Smooth muscle cell (in vitro differentiated cells): ENCODE data around the gene SCARB2. TPM values are rescaled to one million over a fixed set of nuclear protein-coding genes. Genes with fewer than 3 reads are reported as not detected.

Experiments
- DNase-seq: peaks from one replicate; lab custom pipeline; 2025; ENCODE audit not compliant: unreplicated experiment; lab: John Stamatoyannopoulos, UW
- H2AFZ ChIP-seq: fragments of 200-600 bp; sonication (generic); 2 replicates; pipeline ENCODE4 v1.6.0; 2016; ENCODE audit warnings: antibody characterized with exemption, low read depth, mild to moderate bottlenecking
- H3F3A ChIP-seq: fragments of 200-600 bp; sonication (generic); 2 replicates; pipeline ENCODE4 v1.6.0; 2017; ENCODE audit warnings: antibody characterized with exemption, low read depth
- H3K27ac ChIP-seq: fragments of 200-600 bp; sonication (generic); 2 replicates; pipeline ENCODE4 v1.5.1; 2016; ENCODE audit warnings: low read depth, mild to moderate bottlenecking
- H3K27me3 ChIP-seq: fragments of 200-600 bp; sonication (generic); 2 replicates; pipeline ENCODE4 v1.6.1; 2016; ENCODE audit warnings: low read depth, mild to moderate bottlenecking
- H3K36me3 ChIP-seq: fragments of 200-600 bp; sonication (generic); 2 replicates; pipeline ENCODE4 v1.5.1; 2016; ENCODE audit warnings: low read depth
- H3K4me1 ChIP-seq: fragments of 200-600 bp; sonication (generic); 2 replicates; pipeline ENCODE4 v1.5.1; 2016; ENCODE audit warnings: low read depth
- H3K4me2 ChIP-seq: fragments of 200-600 bp; sonication (generic); 2 replicates; pipeline ENCODE4 v1.6.0; 2016; ENCODE audit warnings: mild to moderate bottlenecking
- H3K4me3 ChIP-seq: fragments of 200-600 bp; sonication (generic); 2 replicates; pipeline ENCODE4 v1.5.1; 2016; ENCODE audit warnings: mild to moderate bottlenecking
- H3K79me2 ChIP-seq: fragments of 200-600 bp; sonication (generic); 2 replicates; pipeline ENCODE4 v1.6.0; 2016; ENCODE audit warnings: low read depth, mild to moderate bottlenecking
- H3K9ac ChIP-seq: fragments of 200-600 bp; sonication (generic); 2 replicates; pipeline ENCODE4 v1.6.0; 2016; ENCODE audit warnings: low read depth
- H3K9me3 ChIP-seq: fragments of 200-600 bp; sonication (generic); replicated peaks from 2 replicates; pipeline ENCODE4 v1.5.1; 2016; ENCODE audit warnings: low read depth
- H4K20me1 ChIP-seq: fragments of 200-600 bp; sonication (generic); 2 replicates; pipeline ENCODE4 v1.6.0; 2016; ENCODE audit warnings: low read depth
- WGBS: methylation state at CpG from one replicate; pipeline ENCODE4 v1.1.7; 2016; ENCODE audit warnings: low lambda C conversion rate; 5-methylcytosine and 5-hydroxymethylcytosine counted together
- polyA plus RNA-seq: library from polyadenylated mRNA; unstranded; fragments of >200 nt; fragmentation: Nextera tagmentation; extraction: Ambion mirVana; gene quantifications from 2 replicates; pipeline ENCODE4 v1.2.1, GENCODE V29; 2016
- total RNA-seq: library from RNA; depleted of rRNA; stranded (reverse); fragments of >200 nt; gene quantifications from 2 replicates; pipeline ENCODE4 v1.2.3, GENCODE V29; 2014
- TF ChIP-seq, protein P1 (sequence below): fragments of 200-600 bp; sonication (generic); IDR thresholded peaks from 2 replicates; pipeline ENCODE4 v1.5.1; 2017; ENCODE audit warnings: borderline replicate concordance, mild to moderate bottlenecking, antibody characterized with exemption; ENCODE audit not compliant: insufficient read depth, poor library complexity, severe bottlenecking

The SCARB2 gene
- total and polyA plus RNA-seq, 2 experiments from 2014 or later = 162 to 270 TPM

DNA sequence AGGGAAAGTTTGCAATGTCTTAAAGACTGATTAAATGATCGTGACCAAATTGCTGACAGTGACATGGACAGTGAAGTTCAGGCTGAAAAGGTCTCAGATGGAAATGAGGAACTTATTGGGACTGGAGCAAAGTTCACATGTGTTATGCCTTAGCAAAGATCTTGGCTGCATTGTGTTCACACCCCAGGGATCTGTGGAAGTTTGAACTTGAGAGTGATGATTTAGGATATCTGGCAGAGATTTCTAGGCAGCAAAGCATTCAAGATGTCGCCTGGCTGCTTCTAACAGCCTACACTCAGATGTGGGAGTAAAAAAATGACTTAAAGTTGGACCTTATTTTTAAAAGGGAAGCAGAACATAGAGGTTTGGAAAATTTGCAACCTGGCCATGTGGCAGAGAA lies 21.4 kb downstream of the SCARB2 start:
- peaks cover 11% of the 10 kb centered on the region for H3F3A ChIP-seq
- H3K79me2 ChIP-seq = peaks cover 87% of the 10 kb centered on the region
- no peak overlapping the region for H3K9ac ChIP-seq
- H4K20me1 ChIP-seq = peaks cover 27% of the 10 kb centered on the region
- no peak overlapping the region for H3K4me2 ChIP-seq
- WGBS = 94% methylated on average over 2 of the region's 2 CpGs
- H3K36me3 ChIP-seq = no peaks in the 10 kb centered on the region
- H3K9me3 ChIP-seq = no peaks in the 10 kb centered on the region
- H3K27me3 ChIP-seq = no peaks in the 10 kb centered on the region
- no peak for DNase-seq
- TF ChIP-seq, protein P1, sequence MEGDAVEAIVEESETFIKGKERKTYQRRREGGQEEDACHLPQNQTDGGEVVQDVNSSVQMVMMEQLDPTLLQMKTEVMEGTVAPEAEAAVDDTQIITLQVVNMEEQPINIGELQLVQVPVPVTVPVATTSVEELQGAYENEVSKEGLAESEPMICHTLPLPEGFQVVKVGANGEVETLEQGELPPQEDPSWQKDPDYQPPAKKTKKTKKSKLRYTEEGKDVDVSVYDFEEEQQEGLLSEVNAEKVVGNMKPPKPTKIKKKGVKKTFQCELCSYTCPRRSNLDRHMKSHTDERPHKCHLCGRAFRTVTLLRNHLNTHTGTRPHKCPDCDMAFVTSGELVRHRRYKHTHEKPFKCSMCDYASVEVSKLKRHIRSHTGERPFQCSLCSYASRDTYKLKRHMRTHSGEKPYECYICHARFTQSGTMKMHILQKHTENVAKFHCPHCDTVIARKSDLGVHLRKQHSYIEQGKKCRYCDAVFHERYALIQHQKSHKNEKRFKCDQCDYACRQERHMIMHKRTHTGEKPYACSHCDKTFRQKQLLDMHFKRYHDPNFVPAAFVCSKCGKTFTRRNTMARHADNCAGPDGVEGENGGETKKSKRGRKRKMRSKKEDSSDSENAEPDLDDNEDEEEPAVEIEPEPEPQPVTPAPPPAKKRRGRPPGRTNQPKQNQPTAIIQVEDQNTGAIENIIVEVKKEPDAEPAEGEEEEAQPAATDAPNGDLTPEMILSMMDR = no peak
- H3K4me1 ChIP-seq = peaks cover 2% of the 10 kb centered on the region
- no peak overlapping the region for H3K4me3 ChIP-seq
- no peak overlapping the region for H3K27ac ChIP-seq
- no peak overlapping the region for H2AFZ ChIP-seq

DNA sequence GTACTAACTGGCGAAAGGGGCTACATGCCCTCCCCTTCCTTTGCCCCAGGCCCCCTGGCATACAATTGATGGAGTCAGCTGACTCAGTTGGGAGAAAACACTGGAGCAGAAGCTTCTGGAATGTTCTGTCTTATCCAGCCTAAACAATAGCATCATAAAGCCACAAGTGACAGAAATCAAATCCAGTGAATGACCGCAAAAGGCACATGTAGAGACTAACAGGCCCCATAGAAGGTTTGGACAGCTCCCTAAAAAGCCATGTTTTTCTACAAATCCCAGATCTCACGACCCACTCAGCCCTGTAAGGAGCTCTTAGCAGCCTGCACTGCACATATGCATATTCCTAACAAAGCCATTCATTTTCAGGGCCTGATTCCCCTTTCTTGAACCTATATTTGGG lies 25.1 kb downstream of the SCARB2 start:
- Histone ChIP-seq H3K79me2 (peaks cover 74% of the 10 kb centered on the region), H3K27ac (no peak overlapping the region), H4K20me1 (peaks cover 63% of the 10 kb centered on the region), H3F3A (no peaks in the 10 kb centered on the region), H3K27me3 (no peaks in the 10 kb centered on the region), H3K4me3 (no peak overlapping the region), H3K9me3 (no peaks in the 10 kb centered on the region), H3K36me3 (peaks cover 6% of the 10 kb centered on the region), H2AFZ (no peak overlapping the region), H3K9ac (no peak overlapping the region), H3K4me2 (no peak overlapping the region), H3K4me1 (no peaks in the 10 kb centered on the region)
- TF ChIP-seq, protein P1 = no peak
- 84% methylated on average over 3 of the region's 3 CpGs for WGBS
- no peak for DNase-seq

DNA sequence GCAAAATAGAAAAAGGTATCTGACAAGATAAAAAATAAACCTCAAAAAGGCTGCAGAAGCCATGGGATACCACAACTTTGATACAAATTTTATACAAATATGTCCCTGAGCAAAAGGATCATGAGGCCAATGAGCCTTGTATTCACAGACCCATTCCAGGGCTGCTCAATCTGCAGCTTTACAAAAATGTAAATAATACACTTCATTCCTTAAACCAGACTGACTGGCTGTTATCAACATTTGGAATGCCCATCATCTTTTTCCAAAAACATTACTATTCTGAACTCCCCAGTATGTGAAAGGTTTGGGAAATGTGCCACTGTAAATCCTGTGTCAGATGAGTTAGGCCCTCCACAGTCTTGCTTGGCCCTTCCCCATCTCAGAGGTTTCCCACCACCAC lies 25.5 kb downstream of the SCARB2 start:
- H3K79me2 ChIP-seq = peaks cover 71% of the 10 kb centered on the region
- H3K9me3 ChIP-seq = no peaks in the 10 kb centered on the region
- H3K27me3 ChIP-seq = no peaks in the 10 kb centered on the region
- H3K4me1 ChIP-seq = no peaks in the 10 kb centered on the region
- no peak overlapping the region for H2AFZ ChIP-seq
- H3K4me3 ChIP-seq = no peak overlapping the region
- DNase-seq = no peak
- H3K9ac ChIP-seq = no peak overlapping the region
- H3K36me3 ChIP-seq = peaks cover 6% of the 10 kb centered on the region
- TF ChIP-seq, protein P1 = no peak
- H3K27ac ChIP-seq = no peak overlapping the region
- peaks cover 67% of the 10 kb centered on the region for H4K20me1 ChIP-seq
- H3K4me2 ChIP-seq = no peak overlapping the region
- no peaks in the 10 kb centered on the region for H3F3A ChIP-seq

DNA sequence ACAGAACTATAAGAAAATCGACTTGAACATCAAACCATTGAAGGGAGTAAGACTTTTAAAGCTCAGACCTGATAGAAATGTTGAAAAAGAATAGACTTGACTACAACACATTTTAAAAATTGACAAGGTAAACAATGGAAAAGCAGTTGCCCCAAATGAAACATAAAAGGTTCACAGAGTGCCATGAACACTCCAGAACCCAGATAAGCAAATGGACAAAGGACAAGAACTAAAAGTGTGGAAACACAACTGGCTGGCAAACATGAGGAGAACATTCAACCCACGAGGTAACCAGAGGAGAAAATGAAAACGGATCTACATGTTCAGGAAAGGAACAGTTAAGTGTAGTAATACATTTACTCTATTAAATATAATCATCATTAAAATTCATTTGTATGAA lies 26.5 kb downstream of the SCARB2 start:
- peaks cover 75% of the 10 kb centered on the region for H4K20me1 ChIP-seq
- H3K4me3 ChIP-seq = no peak overlapping the region
- DNase-seq = no peak
- no peaks in the 10 kb centered on the region for H3K9me3 ChIP-seq
- no peaks in the 10 kb centered on the region for H3F3A ChIP-seq
- H3K4me1 ChIP-seq = no peaks in the 10 kb centered on the region
- 87% methylated on average over 3 of the region's 3 CpGs for WGBS
- no peak overlapping the region for H3K4me2 ChIP-seq
- peaks cover 71% of the 10 kb centered on the region for H3K79me2 ChIP-seq
- H2AFZ ChIP-seq = no peak overlapping the region
- no peaks in the 10 kb centered on the region for H3K27me3 ChIP-seq
- H3K27ac ChIP-seq = no peak overlapping the region
- TF ChIP-seq, protein P1 = no peak
- peaks cover 6% of the 10 kb centered on the region for H3K36me3 ChIP-seq
- H3K9ac ChIP-seq = no peak overlapping the region
